ENCODE data around the gene RAB4A. TPM values are rescaled to one million over a fixed set of nuclear protein-coding genes. Genes with fewer than 3 reads are reported as not detected.

RAB4A gene
- total and polyA plus RNA-seq, 9 of the 15 experiments (the other 6 are each of a cell fraction or from before 2014, with no cell fraction given), result 8.3 to 61.0 (median 26.7) TPM

DNA sequence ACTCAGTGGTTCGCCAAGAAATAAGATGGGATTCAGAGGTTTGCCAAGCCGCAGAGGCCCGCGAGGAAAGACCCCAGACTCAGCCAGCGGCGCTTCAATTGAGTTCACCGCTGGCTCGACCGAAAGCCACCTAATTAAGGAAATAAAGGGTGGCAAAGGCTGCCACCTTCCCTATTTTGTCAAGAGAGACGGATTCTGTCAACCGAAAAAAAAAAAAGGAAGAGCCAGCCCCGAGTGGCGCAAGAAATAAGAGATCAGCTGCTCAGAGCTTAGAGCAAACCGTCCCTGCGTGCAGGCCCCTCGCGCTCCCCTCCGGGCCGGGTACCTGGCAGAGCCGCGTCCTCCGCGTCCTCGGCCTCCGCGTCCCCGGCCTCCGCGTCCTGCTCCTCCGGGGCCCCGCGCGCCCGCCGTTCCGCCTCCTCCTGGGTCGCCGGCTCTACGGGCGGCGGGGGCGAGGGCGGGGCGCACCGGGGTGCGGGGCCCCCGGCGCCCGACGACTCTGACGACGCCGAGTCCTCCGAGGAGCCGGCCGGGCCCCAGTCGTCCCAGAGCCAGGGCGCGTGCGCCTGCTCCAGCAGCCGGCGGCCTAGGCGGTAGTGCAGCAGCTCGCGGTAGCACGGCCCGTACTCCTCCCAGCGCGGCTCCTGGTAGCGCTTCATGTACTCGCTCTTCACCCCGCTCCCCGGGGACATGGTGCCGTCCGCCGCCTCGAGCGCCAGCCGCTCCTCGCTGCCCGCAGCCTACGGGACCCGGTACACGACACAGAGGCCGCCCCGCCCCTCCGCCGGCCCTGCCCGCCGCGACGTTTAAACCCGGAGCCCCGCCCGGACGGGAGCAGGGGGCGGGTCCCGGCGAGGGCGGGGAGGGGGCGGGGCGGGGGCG lies 71.1 kb downstream of the RAB4A start (continued):
- TF ChIP-seq, protein P1, sequence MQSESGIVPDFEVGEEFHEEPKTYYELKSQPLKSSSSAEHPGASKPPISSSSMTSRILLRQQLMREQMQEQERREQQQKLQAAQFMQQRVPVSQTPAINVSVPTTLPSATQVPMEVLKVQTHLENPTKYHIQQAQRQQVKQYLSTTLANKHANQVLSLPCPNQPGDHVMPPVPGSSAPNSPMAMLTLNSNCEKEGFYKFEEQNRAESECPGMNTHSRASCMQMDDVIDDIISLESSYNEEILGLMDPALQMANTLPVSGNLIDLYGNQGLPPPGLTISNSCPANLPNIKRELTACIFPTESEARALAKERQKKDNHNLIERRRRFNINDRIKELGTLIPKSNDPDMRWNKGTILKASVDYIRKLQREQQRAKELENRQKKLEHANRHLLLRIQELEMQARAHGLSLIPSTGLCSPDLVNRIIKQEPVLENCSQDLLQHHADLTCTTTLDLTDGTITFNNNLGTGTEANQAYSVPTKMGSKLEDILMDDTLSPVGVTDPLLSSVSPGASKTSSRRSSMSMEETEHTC (IDR thresholded peaks at IDR 0.05), result no peak
- no peak; the same call in 1 of the 2 replicates for TF ChIP-seq XRCC5 (IDR thresholded peaks at IDR 0.05; ENCODE audit: low read depth, low read length)
- no peak for TF ChIP-seq RCOR1 (IDR thresholded peaks at IDR 0.05; ENCODE audit: borderline replicate concordance in 1 of 2, low read depth in 2 of 2, low read length in 2 of 2)
- TF ChIP-seq, protein P2, sequence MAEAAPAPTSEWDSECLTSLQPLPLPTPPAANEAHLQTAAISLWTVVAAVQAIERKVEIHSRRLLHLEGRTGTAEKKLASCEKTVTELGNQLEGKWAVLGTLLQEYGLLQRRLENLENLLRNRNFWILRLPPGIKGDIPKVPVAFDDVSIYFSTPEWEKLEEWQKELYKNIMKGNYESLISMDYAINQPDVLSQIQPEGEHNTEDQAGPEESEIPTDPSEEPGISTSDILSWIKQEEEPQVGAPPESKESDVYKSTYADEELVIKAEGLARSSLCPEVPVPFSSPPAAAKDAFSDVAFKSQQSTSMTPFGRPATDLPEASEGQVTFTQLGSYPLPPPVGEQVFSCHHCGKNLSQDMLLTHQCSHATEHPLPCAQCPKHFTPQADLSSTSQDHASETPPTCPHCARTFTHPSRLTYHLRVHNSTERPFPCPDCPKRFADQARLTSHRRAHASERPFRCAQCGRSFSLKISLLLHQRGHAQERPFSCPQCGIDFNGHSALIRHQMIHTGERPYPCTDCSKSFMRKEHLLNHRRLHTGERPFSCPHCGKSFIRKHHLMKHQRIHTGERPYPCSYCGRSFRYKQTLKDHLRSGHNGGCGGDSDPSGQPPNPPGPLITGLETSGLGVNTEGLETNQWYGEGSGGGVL (CRISPR knock-in tag; IDR thresholded peaks at IDR 0.05), result no peak
- TF ChIP-seq, protein P3, sequence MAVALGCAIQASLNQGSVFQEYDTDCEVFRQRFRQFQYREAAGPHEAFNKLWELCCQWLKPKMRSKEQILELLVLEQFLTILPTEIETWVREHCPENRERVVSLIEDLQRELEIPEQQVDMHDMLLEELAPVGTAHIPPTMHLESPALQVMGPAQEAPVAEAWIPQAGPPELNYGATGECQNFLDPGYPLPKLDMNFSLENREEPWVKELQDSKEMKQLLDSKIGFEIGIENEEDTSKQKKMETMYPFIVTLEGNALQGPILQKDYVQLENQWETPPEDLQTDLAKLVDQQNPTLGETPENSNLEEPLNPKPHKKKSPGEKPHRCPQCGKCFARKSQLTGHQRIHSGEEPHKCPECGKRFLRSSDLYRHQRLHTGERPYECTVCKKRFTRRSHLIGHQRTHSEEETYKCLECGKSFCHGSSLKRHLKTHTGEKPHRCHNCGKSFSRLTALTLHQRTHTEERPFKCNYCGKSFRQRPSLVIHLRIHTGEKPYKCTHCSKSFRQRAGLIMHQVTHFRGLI (CRISPR knock-in tag; IDR thresholded peaks at IDR 0.05), result no peak
- TF ChIP-seq NFIC (IDR thresholded peaks at IDR 0.05), result 0 out of 2 replicates have a peak, but pooled peaks have one; percentile 16
- no peak for TF ChIP-seq KDM1A (IDR thresholded peaks at IDR 0.05)
- TF ChIP-seq PYGO2 (tag; IDR thresholded peaks at IDR 0.05), result no peak
- TF ChIP-seq, protein P4, sequence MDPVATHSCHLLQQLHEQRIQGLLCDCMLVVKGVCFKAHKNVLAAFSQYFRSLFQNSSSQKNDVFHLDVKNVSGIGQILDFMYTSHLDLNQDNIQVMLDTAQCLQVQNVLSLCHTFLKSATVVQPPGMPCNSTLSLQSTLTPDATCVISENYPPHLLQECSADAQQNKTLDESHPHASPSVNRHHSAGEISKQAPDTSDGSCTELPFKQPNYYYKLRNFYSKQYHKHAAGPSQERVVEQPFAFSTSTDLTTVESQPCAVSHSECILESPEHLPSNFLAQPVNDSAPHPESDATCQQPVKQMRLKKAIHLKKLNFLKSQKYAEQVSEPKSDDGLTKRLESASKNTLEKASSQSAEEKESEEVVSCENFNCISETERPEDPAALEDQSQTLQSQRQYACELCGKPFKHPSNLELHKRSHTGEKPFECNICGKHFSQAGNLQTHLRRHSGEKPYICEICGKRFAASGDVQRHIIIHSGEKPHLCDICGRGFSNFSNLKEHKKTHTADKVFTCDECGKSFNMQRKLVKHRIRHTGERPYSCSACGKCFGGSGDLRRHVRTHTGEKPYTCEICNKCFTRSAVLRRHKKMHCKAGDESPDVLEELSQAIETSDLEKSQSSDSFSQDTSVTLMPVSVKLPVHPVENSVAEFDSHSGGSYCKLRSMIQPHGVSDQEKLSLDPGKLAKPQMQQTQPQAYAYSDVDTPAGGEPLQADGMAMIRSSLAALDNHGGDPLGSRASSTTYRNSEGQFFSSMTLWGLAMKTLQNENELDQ (CRISPR knock-in tag; IDR thresholded peaks at IDR 0.05; ENCODE audit: borderline replicate concordance), result no peak
- no peak for TF ChIP-seq ZKSCAN1 (IDR thresholded peaks at IDR 0.05; ENCODE audit: low read depth, low read length)
- TF ChIP-seq MYC (IDR thresholded peaks at IDR 0.05; ENCODE audit: low read depth, low read length), result no peak; the same call in 1 of the 2 replicates
- TF ChIP-seq MYC (CRISPR knock-in tag; IDR thresholded peaks at IDR 0.05; ENCODE audit: borderline replicate concordance, low read depth), result no peak
- no peak for TF ChIP-seq NR3C1 (CRISPR knock-in tag; IDR thresholded peaks at IDR 0.05)
- no peak for TF ChIP-seq NFE2L1 (tag; IDR thresholded peaks at IDR 0.05; ENCODE audit: borderline replicate concordance, low read depth)
- no peak for TF ChIP-seq ZNF76 (CRISPR knock-in tag; IDR thresholded peaks at IDR 0.05; ENCODE audit: borderline replicate concordance)
- no peak for TF ChIP-seq SMARCC2 (IDR thresholded peaks at IDR 0.05; ENCODE audit: low read depth)
- TF ChIP-seq, protein P5, sequence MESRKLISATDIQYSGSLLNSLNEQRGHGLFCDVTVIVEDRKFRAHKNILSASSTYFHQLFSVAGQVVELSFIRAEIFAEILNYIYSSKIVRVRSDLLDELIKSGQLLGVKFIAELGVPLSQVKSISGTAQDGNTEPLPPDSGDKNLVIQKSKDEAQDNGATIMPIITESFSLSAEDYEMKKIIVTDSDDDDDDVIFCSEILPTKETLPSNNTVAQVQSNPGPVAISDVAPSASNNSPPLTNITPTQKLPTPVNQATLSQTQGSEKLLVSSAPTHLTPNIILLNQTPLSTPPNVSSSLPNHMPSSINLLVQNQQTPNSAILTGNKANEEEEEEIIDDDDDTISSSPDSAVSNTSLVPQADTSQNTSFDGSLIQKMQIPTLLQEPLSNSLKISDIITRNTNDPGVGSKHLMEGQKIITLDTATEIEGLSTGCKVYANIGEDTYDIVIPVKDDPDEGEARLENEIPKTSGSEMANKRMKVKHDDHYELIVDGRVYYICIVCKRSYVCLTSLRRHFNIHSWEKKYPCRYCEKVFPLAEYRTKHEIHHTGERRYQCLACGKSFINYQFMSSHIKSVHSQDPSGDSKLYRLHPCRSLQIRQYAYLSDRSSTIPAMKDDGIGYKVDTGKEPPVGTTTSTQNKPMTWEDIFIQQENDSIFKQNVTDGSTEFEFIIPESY (CRISPR knock-in tag; IDR thresholded peaks at IDR 0.05), result no peak
- no peak for TF ChIP-seq THRAP3 (IDR thresholded peaks at IDR 0.05; ENCODE audit: borderline replicate concordance)
